ENCODE data around the gene DSCAM.
"Not testable (repeated sequence)": the region's sequence is repeated elsewhere in the genome, so short reads cannot be mapped to it uniquely, and the experiment has no call there.

The DSCAM gene

GRCh38 chr21:40074198-40074597, 772.8 kb downstream of the DSCAM start:
- no peak for DNase-seq

- DNase-seq: no peak
Measured at GRCh38 chr21:40073642-40074041, 773.3 kb downstream of the DSCAM start.

GRCh38 chr21:40070871-40071270, 776.1 kb downstream of the DSCAM start:
- no peak for DNase-seq

GRCh38 chr21:40067751-40068150, 779.2 kb downstream of the DSCAM start:
- DNase-seq: no peak

GRCh38 chr21:40066221-40066620, 780.7 kb downstream of the DSCAM start:
- DNase-seq: no peak

- no peak for DNase-seq
Measured at GRCh38 chr21:40060083-40060677, 786.8 kb downstream of the DSCAM start.

GRCh38 chr21:40057331-40057730, 789.6 kb downstream of the DSCAM start:
- no peak for DNase-seq

- no peak for DNase-seq
Measured at GRCh38 chr21:40056031-40056430, 790.9 kb downstream of the DSCAM start.

- no peak for DNase-seq
Measured at GRCh38 chr21:40054403-40054802, 792.6 kb downstream of the DSCAM start.

GRCh38 chr21:40053007-40053406, 794.0 kb downstream of the DSCAM start:
- DNase-seq: no peak

GRCh38 chr21:40052276-40052675, 794.7 kb downstream of the DSCAM start:
- DNase-seq: no peak

GRCh38 chr21:40051801-40052200, 795.2 kb downstream of the DSCAM start:
- DNase-seq: no peak

- no peak for DNase-seq
Measured at GRCh38 chr21:40049931-40050290, 797.0 kb downstream of the DSCAM start.

- no peak for DNase-seq
Measured at GRCh38 chr21:40049031-40049930, 797.7 kb downstream of the DSCAM start.

GRCh38 chr21:40047993-40048730, 798.8 kb downstream of the DSCAM start:
- DNase-seq: no peak

- no peak for DNase-seq
Measured at GRCh38 chr21:40047211-40047610, 799.7 kb downstream of the DSCAM start.

- no peak for DNase-seq
Measured at GRCh38 chr21:40043866-40044265, 803.1 kb downstream of the DSCAM start.

- DNase-seq: no peak
Measured at GRCh38 chr21:40043423-40043822, 803.5 kb downstream of the DSCAM start.

- DNase-seq: no peak
Measured at GRCh38 chr21:40041446-40041845, 805.5 kb downstream of the DSCAM start.

GRCh38 chr21:40033156-40033782, 813.7 kb downstream of the DSCAM start:
- DNase-seq: not testable (repeated sequence)

GRCh38 chr21:40029888-40030287, 817.1 kb downstream of the DSCAM start:
- DNase-seq: no peak

GRCh38 chr21:40028393-40028792, 818.6 kb downstream of the DSCAM start:
- DNase-seq: not testable (repeated sequence)
